ENCODE measurements around the gene CAMK1. TPM values are rescaled to one million over a fixed set of nuclear protein-coding genes. Genes with fewer than 3 reads are reported as not detected.

The CAMK1 gene
- total and polyA plus RNA-seq, 2 of the 4 experiments (the other 2 are of a cell fraction) = 33.3 to 36.4 TPM

DNA sequence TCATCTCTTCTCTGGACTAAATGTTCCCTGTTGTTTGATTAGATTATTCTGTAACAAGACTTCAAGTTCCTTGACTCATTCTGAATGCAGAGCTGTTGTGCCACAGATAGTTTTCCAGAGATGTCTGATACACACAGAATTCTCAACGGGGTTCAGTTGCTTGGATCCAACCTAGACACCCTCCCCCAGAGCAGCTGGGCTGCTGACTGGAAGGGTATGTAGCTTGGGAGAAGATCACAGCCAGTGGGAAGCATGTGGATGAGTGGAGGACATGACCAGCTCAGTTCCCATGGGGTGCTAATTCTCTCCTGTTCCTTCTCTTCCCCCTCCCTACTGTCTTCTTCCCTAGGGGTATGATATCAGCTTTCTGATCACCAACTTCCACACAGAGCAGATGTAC lies 33.7 kb upstream of the CAMK1 start:
- Histone ChIP-seq H2BK120ac (ENCODE audit: low read depth, low read length) (peak overlapping the region; percentile 21; the same call in 1 of the 2 replicates), H2BK20ac (ENCODE audit: low read depth, low read length) (no peak overlapping the region), H3K4me1 (ENCODE audit: control insufficient read depth, insufficient read depth, low read length) (peaks cover 8% of the 10 kb centered on the region), H4K20me1 (ENCODE audit: insufficient read depth, low read length) (peaks cover 26% of the 10 kb centered on the region), H3K79me1 (ENCODE audit: low read depth in 1 of 2, low read length in 2 of 2) (peaks cover 20 to 40% of the 10 kb centered on the region in 2 experiments), H3K14ac (replicated peaks; ENCODE audit: low read depth, low read length) (no peak overlapping the region), H3K4me3 (ENCODE audit: insufficient read depth, low read depth, low read length) (no peak overlapping the region), H2AK9ac (replicated peaks; ENCODE audit: low read depth, low read length, poor library complexity) (no peak overlapping the region), H3K36me3 (ENCODE audit: control insufficient read depth, insufficient read depth, low read length) (peaks cover 68% of the 10 kb centered on the region), H2BK5ac (ENCODE audit: low read depth, low read length, poor library complexity, severe bottlenecking) (peak overlapping the region; percentile 76), H3K27me3 (ENCODE audit: control insufficient read depth, insufficient read depth, low read length) (no peaks in the 10 kb centered on the region), H3K9ac (ENCODE audit: low read depth, low read length) (no peak overlapping the region), H3K23ac (ENCODE audit: low read depth, low read length) (peak overlapping the region; percentile 11; the same call in 1 of the 2 replicates), H4K91ac (ENCODE audit: insufficient read depth, low read depth, low read length) (no peak overlapping the region), H3K18ac (ENCODE audit: low read depth, low read length) (no peak overlapping the region), H4K5ac (ENCODE audit: low read depth, low read length) (no peak overlapping the region), H3K56ac (ENCODE audit: extremely low read depth, insufficient read depth, low read length) (no peak overlapping the region), H2AFZ (replicated peaks; ENCODE audit: low read length, poor library complexity) (no peak overlapping the region), H3K9me3 (ENCODE audit: control insufficient read depth, insufficient read depth, low read length) (no peaks in the 10 kb centered on the region), H2BK15ac (ENCODE audit: low read depth, low read length) (no peak overlapping the region), H3K4me2 (ENCODE audit: low read depth, low read length) (no peak overlapping the region), H3K27ac (ENCODE audit: insufficient read depth, low read length) (no peak overlapping the region), H4K8ac (ENCODE audit: low read depth in 2 of 2, low read length in 2 of 2) (0 out of 4 replicates have a peak overlapping the region, but pooled peaks of 1 of the 2 experiments have one; percentile 13), H3K4ac (ENCODE audit: low read depth, low read length) (peak overlapping the region; percentile 7; the same call in 1 of the 2 replicates), H3K9me1 (ENCODE audit: insufficient read depth, low read length) (peaks cover 5% of the 10 kb centered on the region), H2AK5ac (ENCODE audit: low read depth, low read length) (no peak overlapping the region)
- no CpG with 5 or more reads among the region's 1 CpG for WGBS, 2 experiments (ENCODE audit: extremely low coverage in 2 of 2, insufficient read length in 1 of 2)
- no TSS peak for BruUV-seq (replicated peaks)
- intact Hi-C loops (cut with micrococcal nuclease) (no loop called here), dilution Hi-C loops (cut with HindIII; ENCODE audit: low sequenced_read_pairs, unreplicated experiment) (no loop called here), in situ Hi-C loops (cut with MboI; ENCODE audit: low sequenced_read_pairs) (no loop called here)
- ChIA-PET POLR2A (ENCODE audit: unreplicated experiment) (no interaction called here), CTCF (interaction anchor here (0.6 kb wide), 1 partner anchor 88 kb away, joined by 3 read pairs; no protein-coding TSS in a partner anchor)
- ATAC-seq (ENCODE audit: low read depth) (no peak), DNase-seq (no peak)
- no peak for TF ChIP-seq FOS (IDR thresholded peaks at IDR 0.05; ENCODE audit: low read depth, low read length)
- no peak for TF ChIP-seq CEBPB (IDR thresholded peaks at IDR 0.05; ENCODE audit: low read depth, low read length)
- TF ChIP-seq MAFK (IDR thresholded peaks at IDR 0.05; ENCODE audit: low read depth, low read length) = no peak
- no peak for TF ChIP-seq POLR2A (IDR thresholded peaks at IDR 0.05; ENCODE audit: low read depth, low read length)
- no peak for TF ChIP-seq BHLHE40 (IDR thresholded peaks at IDR 0.05; ENCODE audit: low read depth, low read length)
- TF ChIP-seq CTCF (conservative IDR thresholded peaks at IDR 0.05; ENCODE audit: low read depth, low read length) = no peak

Data from IMR-90 (cell line).